Daoy (cell line): ENCODE data around the gene FAM47C. TPM values are rescaled to one million over a fixed set of nuclear protein-coding genes. Genes with fewer than 3 reads are reported as not detected.
"Not testable (repeated sequence)": the region's sequence is repeated elsewhere in the genome, so short reads cannot be mapped to it uniquely, and the experiment has no call there.

Source experiments
- DNase-seq: peaks from one replicate; pipeline ENCODE4 v3.0.0-alpha.2; 2015; ENCODE audit warnings: low read depth
- total RNA-seq: library from RNA; depleted of rRNA; stranded (reverse); fragments of >200 nt; shearing (Covaris generic); gene quantifications from 2 replicates; pipeline ENCODE4 v1.2.3, GENCODE V29; 2014; rRNA removed

Gene FAM47C
- total RNA-seq: not detected in 2 replicates

- DNase-seq: not testable (repeated sequence)
Observed at GRCh38 chrX:37008182-37008581, at the start of gene FAM47C. Gene FAM47C (plus strand): TSS chrX:37008366. CDS start chrX:37008411, 45 bp downstream.

- DNase-seq: no peak
Observed at GRCh38 chrX:36961590-36961989, 46.6 kb upstream of the FAM47C start.

GRCh38 chrX:36963069-36963808 is 44.9 kb upstream of the FAM47C start:
- no peak for DNase-seq

GRCh38 chrX:36963852-36964251 is 44.3 kb upstream of the FAM47C start:
- no peak for DNase-seq

GRCh38 chrX:36973575-36973974 is 34.6 kb upstream of the FAM47C start:
- DNase-seq: no peak

- no peak for DNase-seq
Observed at GRCh38 chrX:36974911-36975310, 33.3 kb upstream of the FAM47C start.

GRCh38 chrX:36978886-36979285 is 29.3 kb upstream of the FAM47C start:
- DNase-seq: peak; percentile 34

GRCh38 chrX:36983831-36984230 is 24.3 kb upstream of the FAM47C start:
- DNase-seq: no peak

- DNase-seq: peak; percentile 40
Observed at GRCh38 chrX:36985416-36986209, 22.6 kb upstream of the FAM47C start.

- no peak for DNase-seq
Observed at GRCh38 chrX:36986231-36986630, 21.9 kb upstream of the FAM47C start.

GRCh38 chrX:36987212-36987611 is 21.0 kb upstream of the FAM47C start:
- DNase-seq: not testable (repeated sequence)

- DNase-seq: no peak
Observed at GRCh38 chrX:37000140-37000539, 8.0 kb upstream of the FAM47C start.

GRCh38 chrX:37010496-37010895 is 2.3 kb downstream of the FAM47C start:
- no peak for DNase-seq

GRCh38 chrX:37034260-37034659 is 26.1 kb downstream of the FAM47C start:
- not testable (repeated sequence) for DNase-seq

- DNase-seq: not testable (repeated sequence)
Observed at GRCh38 chrX:37036674-37037220, 28.6 kb downstream of the FAM47C start.

- DNase-seq: not testable (repeated sequence)
Observed at GRCh38 chrX:37038814-37039213, 30.6 kb downstream of the FAM47C start.

- not testable (repeated sequence) for DNase-seq
Observed at GRCh38 chrX:37042956-37043885, 35.1 kb downstream of the FAM47C start.

- DNase-seq: no peak
Observed at GRCh38 chrX:37047776-37048175, 39.6 kb downstream of the FAM47C start.

GRCh38 chrX:37057572-37057971 is 49.4 kb downstream of the FAM47C start:
- DNase-seq: not testable (repeated sequence)

GRCh38 chrX:37060999-37061398 is 52.8 kb downstream of the FAM47C start:
- DNase-seq: peak; percentile 1
